Activated T-helper 1 cell treated with anti-CD3 and anti-CD28 coated beads, Interleukin-2, amount 50 U/mL, for 16 hours (primary cell): ENCODE data around the gene ANXA3.
"Not testable (repeated sequence)": the region's sequence is repeated elsewhere in the genome, so short reads cannot be mapped to it uniquely, and the experiment has no call there.

ENCODE experiments used
- DNase-seq, 2 donors: peaks; one replicate each; pipeline ENCODE4 v3.0.0-alpha.2; 2020; ENCODE audit warnings: low read depth in 1 of 2, low spot score in 1 of 2

Gene ANXA3, protein sequence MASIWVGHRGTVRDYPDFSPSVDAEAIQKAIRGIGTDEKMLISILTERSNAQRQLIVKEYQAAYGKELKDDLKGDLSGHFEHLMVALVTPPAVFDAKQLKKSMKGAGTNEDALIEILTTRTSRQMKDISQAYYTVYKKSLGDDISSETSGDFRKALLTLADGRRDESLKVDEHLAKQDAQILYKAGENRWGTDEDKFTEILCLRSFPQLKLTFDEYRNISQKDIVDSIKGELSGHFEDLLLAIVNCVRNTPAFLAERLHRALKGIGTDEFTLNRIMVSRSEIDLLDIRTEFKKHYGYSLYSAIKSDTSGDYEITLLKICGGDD

DNA sequence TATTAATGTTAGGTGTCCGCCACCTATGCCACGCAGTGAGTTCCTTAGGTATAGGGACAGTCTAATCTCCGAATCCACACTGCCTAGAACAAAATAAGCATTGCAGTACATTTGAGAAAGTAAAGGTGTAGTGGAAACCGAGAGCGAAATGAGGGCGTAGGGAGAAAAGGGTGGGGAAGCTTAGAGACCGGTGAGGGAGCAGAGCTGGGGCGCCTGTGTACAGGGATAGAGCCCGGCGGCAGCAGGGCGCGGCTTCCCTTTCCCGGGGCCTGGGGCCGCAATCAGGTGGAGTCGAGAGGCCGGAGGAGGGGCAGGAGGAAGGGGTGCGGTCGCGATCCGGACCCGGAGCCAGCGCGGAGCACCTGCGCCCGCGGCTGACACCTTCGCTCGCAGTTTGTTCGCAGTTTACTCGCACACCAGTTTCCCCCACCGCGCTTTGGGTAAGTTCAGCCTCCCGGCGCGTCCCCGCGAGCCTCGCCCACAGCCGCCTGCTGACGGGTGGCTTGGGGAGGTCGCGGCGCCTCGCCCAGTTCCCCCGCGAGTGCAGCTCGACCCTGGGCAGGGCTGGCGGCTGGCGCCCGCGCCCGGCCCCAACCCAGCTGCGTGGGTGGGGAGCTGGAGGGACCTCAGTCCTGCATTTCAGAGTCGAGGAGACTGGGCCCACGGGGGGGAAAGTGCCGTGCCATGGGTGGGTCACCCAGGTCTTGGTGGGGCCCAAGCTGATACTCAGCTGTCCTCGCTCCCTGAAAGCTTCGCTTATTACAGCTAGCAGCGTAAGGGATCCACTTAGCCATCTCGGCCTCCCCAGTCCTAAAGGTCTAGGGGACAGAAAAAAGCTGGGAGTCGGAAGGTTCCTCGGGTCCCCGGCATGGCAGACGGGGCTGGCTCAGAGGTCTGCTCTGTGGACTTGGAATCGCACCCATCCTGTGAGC, at the start of gene ANXA3:
TSS of gene ANXA3 (plus strand) at position 351 of the 932 bp plus-strand sequence. CDS start 2,704 bp downstream, outside the sequence.
- no peak for DNase-seq

DNA sequence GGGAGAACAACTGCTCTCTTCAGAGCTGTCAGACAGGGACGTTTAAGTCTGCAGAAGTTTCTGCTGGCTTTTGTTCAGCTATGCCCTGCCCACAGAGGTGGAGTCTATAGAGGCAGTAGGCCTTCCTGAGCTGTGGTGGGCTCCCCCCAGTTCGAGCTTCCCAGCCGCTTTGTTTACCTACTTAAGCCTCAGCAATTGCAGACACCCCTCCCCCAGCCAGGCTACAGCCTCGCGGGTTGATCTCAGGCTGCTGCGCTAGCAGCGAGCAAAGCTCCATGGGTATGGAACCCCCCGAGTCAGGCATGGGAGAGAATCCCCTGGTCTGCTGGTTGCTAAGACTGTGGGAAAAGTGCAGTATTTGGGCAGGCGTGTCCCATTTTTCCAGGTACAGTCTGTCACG, 45.3 kb upstream of the ANXA3 start:
- DNase-seq: not testable (repeated sequence)

DNA sequence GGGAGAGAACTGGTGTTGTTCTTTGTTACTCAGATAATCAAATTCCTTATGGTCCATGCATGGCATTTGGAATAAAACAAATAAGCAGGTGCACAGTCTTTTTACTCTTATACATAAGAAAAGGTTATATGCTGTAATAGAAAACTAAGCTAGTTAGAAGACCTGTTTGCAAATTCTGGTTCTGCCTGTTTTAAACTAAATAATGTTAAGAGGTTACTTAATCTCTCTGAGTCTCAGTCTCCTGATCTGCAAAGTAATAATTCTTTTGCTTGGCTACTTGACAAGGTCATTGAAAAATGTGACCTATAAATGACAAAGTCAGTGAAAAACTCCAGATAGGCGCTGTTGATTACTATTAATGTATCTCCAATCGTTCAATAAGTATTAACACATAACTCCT, 42.5 kb upstream of the ANXA3 start:
- DNase-seq: no peak

DNA sequence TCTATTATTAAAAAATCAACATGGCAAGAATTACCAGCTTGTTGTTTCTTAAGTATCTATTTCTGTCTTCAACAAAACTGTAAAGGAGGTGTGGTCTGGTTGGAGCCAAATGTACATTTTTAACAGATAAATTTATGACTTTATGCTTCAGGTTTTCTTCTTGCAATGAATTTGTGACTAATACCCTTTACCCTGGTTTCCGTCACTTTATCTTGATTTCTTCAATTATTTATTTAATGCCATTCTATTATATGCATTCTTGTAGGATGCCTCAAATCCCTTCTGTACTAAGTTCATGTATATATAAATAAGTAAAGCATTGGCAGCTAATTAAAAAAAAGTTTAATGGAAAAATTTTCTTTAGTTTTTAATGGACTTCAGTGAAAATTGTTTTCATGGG, 41.5 kb upstream of the ANXA3 start:
- DNase-seq: no peak

DNA sequence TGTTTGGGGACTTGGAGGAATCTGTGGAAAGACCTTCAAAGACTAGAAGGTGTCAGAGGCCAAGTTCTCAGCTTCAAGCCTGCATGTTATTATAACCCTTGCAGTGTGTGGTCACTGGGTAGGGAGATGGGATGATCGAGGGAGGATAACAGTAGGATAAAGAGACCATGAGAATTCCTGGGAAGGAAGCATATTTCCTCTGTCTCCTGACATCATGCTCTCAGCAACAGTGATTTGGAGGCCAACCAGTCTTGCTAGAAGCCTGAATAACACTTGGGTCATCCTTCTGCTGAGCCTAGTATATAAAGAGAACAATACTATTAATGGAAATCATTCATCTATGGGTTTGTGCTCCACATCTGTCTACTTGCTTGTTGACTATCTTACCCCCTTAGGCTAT, 40.9 kb upstream of the ANXA3 start:
- no peak for DNase-seq

DNA sequence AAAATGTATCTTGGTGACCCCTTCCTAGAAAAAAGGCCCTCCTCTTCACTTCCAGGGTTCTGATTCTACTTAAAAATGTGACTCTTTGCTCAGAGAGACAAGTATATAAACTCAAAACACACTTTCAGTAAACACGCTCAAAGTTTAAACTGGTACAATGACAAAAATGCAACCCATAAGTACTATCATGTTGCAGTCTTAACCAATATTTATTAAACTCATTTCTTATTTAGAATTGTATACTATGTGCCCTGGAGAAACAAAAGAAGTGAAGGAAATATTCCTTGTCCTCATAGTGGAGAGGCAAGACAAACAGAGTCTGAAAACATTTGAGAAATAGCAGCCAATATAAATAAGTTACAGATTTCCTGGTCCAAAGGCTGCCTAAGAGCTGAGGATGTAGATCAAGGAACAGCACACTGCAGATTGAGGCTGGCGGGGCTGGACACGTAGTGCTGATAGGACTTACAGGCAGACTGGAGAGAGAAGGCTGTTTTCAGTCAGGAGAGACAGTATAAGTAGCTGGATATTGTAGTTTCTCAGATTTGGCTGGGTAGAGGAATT, 39.1 kb upstream of the ANXA3 start:
- DNase-seq: no peak

DNA sequence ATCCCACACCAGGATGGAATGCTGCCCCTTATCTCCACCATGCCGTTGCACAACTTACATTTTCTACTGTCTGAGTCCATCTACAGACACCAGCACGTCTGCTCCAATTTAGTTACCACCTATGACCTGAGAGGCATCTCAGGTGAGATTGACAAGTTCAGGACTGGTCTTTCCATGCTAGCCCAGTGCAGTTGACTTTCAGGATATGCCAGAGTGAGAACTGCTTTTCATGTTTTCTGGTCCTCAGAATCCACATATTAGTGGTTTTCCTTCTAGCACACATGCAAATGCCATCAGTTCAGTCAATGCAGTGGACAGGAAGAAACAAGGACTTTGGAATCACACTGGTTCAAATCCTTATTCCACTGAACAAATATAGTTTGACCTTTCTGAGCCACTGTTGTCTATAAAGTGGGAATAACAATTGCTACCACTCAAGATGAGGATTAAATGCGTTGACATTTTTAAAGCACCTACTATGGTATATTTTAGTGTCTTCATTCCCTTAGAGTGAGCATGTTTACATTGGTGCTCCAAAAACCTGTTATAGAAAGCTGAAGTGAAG, 38.1 kb upstream of the ANXA3 start:
- no peak for DNase-seq

DNA sequence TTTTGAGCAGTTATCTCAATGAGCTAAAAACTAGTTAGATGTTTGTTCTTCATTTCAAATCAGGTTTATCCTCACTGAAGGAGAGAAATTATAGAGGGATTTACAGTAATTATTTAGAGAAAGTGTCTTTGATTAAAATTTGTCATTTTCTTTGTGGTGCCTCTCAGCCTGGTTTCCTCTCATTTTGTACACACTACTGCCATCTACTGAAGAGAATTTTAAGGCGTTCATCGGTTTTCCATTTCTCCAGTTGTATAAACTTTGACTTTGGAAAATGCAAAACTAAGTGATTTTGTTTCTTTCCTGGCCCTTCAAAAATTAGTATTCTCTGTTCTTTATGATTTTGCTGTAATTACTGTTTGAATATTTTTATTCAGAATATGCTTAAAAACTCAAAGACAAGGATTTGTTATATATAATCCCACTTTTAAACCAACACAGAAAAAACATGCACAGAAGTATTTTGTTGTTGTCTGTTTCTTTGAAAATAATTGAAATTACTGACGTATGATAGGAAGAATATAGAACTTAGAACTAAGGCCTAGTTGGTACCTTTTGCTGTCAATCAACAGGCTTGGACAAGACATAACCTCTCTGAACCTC, 34.4 kb upstream of the ANXA3 start:
- no peak for DNase-seq

DNA sequence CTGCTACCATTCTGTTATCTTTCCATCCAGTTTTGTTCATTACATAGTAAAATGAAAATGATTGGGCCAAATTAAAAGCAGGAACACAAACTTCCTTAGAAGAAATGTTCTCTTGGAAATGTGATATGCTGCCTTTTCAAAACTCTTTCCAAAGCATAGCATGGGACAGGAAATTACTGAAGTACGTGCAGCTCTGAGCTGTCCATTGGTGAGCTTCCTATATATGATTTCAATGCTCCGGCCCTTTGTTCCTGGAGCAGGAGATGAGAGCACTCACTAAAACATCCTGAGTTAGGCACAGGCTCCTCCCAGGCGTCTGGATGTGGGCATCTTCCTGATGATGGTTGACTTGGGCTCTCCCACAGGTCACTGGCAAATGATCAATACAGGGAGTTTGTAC, 33.0 kb upstream of the ANXA3 start:
- DNase-seq: no peak

DNA sequence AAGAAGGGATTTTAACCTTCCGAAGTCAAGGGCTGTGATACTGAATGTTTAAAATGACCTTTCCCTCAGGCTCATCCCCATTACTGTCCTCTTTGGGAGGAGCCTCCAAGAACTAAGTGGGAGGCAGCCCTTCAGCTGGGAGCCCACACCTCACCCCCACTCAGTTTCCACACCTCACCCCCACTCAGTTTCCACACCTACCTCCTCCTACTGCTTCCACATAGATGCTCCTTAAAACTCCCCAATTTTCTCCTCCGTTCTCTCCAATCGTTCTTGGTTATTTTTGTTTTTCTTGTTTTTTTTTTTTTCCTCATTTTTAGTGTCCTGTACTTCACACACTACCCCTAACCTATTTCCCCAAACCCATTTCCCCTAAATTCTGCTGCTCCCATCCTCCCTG, 31.6 kb upstream of the ANXA3 start:
- DNase-seq: no peak

DNA sequence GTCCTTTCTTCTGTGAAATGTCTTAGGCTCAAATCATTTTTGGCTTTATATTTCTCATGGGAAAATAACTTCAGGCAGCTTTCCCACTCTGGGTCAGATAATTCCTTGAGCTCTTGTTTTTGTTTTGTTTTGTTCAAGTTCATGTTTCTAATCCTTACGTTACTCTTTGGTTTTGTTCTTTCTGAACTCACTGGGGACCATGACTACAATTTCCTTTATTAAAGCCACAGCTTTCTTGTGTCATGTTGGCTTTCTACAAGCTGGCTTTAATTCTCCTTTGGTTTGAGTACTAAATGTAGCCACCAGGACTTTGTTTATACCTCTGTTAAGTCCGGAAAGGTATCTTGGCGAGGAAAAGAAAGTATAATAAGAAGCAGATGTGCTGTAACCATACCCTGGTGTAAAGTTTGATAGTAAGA, 30.8 kb upstream of the ANXA3 start:
- DNase-seq: no peak

DNA sequence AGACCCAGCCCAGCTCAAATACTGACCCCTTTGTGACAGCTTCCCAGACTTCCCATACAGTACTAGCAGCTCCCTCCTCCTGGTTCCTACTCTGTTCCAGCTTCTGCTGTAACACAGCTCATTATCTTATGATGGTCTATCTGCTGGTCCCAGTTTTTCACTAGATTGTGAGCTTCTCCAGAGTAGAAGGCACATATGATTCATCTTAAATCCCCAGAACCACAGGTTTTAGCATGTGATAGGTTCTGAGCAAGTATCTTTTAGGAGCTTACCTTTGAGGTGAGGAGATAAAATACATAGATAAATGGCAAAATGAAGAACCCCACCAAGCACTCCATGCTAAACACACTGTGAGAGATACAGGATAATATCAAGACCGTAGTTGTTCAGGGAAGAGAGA, 27.6 kb upstream of the ANXA3 start:
- DNase-seq: no peak

DNA sequence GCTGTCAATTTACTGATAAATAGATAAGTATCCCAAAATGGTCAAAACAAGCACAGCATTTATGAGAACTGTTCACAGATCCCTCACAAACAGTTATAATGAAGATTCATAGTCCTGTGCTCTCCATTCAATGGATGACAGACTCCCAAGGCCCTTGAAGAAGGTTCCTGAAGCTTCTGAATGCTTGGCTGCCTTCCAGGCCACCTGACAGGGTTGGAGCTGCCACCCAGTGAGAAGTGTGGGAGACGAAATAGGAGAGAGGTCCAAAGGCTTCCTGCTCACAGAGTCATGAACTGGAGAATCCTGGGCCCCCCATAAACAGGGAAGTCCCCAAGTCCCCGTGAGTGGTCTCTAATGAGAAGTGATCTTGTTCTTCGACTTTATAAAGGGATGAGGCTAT, 26.0 kb upstream of the ANXA3 start:
- no peak for DNase-seq

DNA sequence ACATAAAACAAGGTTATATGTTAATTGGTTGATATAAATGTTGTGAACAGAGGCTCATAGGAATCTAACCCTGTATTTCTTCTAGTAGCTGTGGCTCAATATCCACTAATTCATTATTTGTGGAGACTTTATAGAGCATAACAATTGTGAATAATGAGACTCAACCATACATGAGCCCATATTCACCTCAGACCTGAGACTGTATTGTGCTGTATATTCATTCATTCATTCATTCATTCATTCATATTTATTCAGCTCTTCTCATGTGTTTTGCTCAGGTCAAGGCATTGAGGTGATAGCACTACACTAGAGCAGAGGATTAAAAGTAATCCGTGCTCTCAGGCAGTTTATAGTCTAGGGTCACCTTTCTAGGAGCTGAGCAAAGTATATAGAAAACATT, 24.5 kb upstream of the ANXA3 start:
- DNase-seq: no peak

DNA sequence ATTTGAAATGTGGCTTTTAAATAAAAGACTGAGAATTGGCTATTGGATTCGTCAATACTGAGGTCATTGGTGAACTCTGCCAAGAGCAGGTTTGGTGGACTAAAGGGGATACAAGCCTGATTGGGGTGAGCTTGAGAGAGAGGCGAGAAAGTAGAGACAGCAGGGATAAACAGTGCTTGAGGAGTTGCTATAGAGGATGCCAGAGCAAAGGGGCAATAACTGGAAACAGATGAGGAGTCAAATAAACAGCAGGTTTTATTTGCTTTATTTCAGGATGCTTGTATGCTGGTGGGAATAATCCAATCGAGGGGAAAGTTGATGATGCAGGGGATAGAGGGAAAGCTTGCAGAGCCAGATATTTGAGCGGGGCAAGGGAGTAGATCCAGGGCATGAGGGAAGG, 24.0 kb upstream of the ANXA3 start:
- no peak for DNase-seq

DNA sequence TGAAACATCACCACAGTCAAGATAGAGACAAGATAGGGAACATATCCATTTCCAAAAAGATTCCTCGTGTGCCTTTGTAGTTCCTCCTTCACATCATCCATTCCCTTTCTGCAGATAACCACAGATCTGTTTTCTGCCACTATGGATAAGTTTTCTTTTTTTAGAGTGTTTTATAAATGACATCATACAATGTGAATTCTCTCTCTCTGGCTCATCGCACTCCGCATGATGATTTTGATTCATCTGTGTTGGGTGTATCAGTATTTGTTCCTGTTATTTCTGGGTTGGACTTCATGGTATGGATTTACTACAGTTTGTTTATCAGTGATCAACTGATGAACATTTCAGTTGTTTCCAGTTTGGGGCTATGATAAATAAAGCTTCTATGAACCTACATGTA, 23.2 kb upstream of the ANXA3 start:
- DNase-seq: no peak

DNA sequence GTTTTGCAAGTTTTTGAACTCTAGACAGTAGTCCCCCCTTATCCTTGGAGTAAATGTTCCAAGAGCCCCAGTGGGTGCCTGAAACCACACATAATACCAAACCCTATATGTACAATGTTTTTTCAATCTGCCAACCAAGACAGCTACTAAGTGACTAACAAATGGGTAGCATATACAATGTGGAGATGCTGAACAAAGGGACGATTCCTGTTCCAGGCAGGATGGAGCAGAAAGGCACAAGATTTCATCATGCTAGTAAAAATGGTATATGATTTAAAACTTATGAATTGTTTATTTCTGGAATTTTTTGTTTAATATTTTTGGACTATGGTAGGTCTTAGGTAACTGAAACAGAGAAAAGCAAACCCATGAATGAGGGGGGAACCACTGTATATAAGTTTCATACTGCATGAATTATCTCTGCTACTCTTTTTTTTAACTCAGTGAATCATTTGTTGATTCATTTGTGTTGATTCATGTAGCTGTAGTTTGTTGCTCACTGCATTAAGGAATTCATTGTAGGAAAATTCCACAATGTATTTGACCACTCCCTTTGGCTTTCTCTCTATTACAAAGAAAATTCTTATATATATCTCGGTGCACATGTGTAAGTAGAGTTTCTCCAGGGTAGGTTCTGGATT, 21.9 kb upstream of the ANXA3 start:
- DNase-seq: no peak

DNA sequence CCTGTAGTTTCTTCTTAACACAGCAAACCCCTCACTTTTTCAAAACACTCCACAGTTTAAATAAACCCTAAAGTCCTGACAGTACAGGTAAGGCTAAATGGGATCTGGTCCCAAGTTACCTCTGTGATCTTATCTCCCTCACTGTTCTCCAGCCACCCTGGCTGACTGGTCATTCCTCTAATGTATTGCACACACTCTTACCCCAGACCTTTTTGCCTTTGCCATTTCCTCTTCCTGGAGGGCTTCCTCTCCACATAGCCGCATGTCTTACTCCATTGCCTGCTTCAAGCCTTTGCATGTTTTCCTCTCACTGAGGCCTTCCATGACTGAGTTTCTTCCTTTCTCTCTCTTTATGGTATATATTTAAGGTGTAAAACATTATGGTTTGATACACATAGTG, 19.5 kb upstream of the ANXA3 start:
- no peak for DNase-seq

DNA sequence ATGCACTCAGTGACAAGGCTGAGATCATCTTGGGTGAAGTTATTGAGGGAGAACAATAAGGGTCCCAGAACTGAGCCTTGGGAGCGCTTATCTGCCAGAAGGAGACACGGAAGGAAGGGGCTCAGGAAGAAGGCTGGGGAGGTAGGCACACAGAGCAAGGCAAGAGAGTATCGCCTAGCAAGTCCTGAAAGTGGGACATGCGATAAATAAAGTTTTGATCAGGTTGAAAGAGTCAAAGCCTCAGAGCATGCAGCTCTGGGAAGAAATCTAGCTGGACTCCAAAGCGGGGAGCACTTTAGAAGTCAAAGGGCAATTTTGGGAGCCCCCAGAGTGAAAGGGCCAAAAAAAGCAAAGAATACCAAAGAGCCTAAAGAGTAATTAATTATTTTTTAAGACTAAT, 17.7 kb upstream of the ANXA3 start:
- DNase-seq: no peak

DNA sequence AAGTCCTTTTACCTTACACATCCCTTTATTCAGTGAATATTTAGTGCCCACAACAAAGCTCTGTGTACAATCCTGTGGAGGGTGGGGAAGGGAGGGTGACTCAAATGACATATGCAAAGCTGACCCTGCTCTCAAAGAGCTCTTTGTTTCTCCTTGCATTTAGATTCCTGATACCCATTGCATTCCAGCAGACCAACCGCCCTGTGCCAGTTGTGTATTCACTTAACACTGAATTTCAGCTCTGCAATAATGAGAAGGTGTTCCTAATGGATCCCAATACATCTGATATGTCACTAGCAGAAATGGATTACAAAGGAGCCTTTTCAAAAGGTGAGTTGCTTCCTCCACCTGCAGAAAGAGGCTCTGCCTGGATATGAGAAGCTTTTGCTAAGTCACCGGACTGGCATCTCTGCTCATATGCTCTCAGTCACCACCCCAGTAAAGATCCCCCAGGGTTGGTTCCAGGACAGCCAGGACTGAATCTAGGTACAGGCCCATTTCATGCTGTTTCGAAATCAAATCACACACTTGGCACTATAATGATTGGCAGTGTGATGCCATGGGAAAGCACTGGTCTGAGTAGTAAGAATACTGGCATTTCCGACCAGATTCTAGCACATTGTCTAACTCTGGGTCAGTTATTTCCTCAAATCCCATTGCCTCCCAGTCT, 17.1 kb upstream of the ANXA3 start:
- no peak for DNase-seq
